ENCODE data around the gene IGFBP6.

The IGFBP6 gene

DNA sequence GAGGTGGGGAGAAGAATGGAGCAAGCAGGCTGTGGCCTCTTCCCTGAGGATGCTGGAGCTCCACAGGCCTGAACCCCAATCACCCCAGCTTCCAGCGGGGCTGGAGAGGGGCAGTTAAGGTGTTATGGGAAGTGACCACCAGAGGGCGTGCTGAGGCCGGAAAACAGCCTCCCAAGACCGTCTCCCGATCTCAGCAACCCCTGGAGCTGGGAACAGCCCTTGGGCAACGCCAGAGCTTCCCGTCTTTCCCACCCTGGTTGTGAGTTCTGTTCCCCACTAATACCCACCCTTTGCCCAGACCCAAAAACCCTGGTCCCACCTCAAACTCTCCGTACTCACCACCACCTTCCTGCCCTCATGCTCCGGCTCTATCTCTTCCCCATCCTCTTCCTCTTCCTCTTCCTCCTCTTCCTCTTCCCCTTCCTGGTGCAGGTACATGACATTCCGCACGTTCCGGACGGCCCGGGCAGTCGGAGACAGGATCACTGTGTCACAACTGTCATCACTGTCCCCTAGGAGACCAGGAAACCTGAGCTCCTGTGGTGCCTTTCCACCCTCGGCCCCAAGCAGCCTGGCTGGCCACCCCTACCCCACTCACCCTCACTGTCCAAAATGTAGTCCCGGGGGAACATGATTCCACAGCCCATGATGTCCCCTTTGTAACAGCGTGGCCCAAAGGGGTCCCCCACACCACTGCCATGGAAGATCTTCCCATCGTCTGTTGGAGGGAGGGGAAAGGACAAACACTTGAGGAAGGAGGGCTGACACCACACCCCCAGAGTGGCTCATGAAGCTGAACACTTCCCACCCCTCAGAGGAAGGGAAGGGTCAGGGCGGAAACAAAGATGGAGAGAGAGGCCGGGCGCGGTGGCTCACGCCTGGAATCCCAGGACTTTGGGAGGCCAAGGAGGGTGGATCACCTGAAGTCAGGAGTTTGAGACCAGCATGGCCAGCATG is 31.2 kb upstream of the IGFBP6 start:
- TF ChIP-seq EZH2 (IDR thresholded peaks at IDR 0.05; ENCODE audit: borderline replicate concordance, low read length): no peak
- peak; percentile 89 for TF ChIP-seq CTCF (IDR thresholded peaks at IDR 0.05; ENCODE audit: low read length)
- H3K4me1 ChIP-seq (ENCODE audit: insufficient read depth, low read length, severe bottlenecking): peaks cover 8% of the 10 kb centered on the region
- no peaks in the 10 kb centered on the region for H3K79me2 ChIP-seq (ENCODE audit: insufficient read depth, low read length)
- H3K27ac ChIP-seq (ENCODE audit: low read depth, low read length, poor library complexity, severe bottlenecking): no peak overlapping the region
- peaks cover 26% of the 10 kb centered on the region for H3K36me3 ChIP-seq (ENCODE audit: insufficient read depth, low read length)
- no peaks in the 10 kb centered on the region for H3K9me2 ChIP-seq (ENCODE audit: low read depth, low read length)
- no peaks in the 10 kb centered on the region for H3K27me3 ChIP-seq (ENCODE audit: insufficient read depth, low read length)
- no peak overlapping the region for H3K4me3 ChIP-seq (ENCODE audit: low read depth, low read length, poor library complexity, severe bottlenecking)
- no peaks in the 10 kb centered on the region for H3K9me3 ChIP-seq (ENCODE audit: low read length)
- no peaks in the 10 kb centered on the region for H4K20me1 ChIP-seq (ENCODE audit: insufficient read depth, low read length)
- H3F3A ChIP-seq (ENCODE audit: insufficient read depth, low read length): no peaks in the 10 kb centered on the region
- H2AFZ ChIP-seq (ENCODE audit: low read length): no peak overlapping the region
- no peak overlapping the region; the same call in 1 of the 2 replicates for H3K9ac ChIP-seq (ENCODE audit: low read length)
- H3K4me2 ChIP-seq (ENCODE audit: low read length): no peak overlapping the region

GRCh38 chr12:53067074-53067992 is 30.1 kb upstream of the IGFBP6 start:
- Histone ChIP-seq H3K27ac (ENCODE audit: low read depth, low read length, poor library complexity, severe bottlenecking) (no peak overlapping the region), H3K4me2 (ENCODE audit: low read length) (no peak overlapping the region), H3K9me3 (ENCODE audit: low read length) (no peaks in the 10 kb centered on the region), H4K20me1 (ENCODE audit: insufficient read depth, low read length) (no peaks in the 10 kb centered on the region), H3K79me2 (ENCODE audit: insufficient read depth, low read length) (no peaks in the 10 kb centered on the region), H3K4me1 (ENCODE audit: insufficient read depth, low read length, severe bottlenecking) (no peaks in the 10 kb centered on the region), H3K27me3 (ENCODE audit: insufficient read depth, low read length) (no peaks in the 10 kb centered on the region), H3K36me3 (ENCODE audit: insufficient read depth, low read length) (peaks cover 26% of the 10 kb centered on the region), H3K9ac (ENCODE audit: low read length) (no peak overlapping the region), H2AFZ (ENCODE audit: low read length) (no peak overlapping the region), H3F3A (ENCODE audit: insufficient read depth, low read length) (no peaks in the 10 kb centered on the region), H3K9me2 (ENCODE audit: low read depth, low read length) (no peaks in the 10 kb centered on the region), H3K4me3 (ENCODE audit: low read depth, low read length, poor library complexity, severe bottlenecking) (no peak overlapping the region)
- TF ChIP-seq EZH2 (IDR thresholded peaks at IDR 0.05; ENCODE audit: borderline replicate concordance, low read length): no peak
- no peak for TF ChIP-seq CTCF (IDR thresholded peaks at IDR 0.05; ENCODE audit: low read length)

- Histone ChIP-seq H3K4me2 (ENCODE audit: low read length) (no peak overlapping the region), H3K4me1 (ENCODE audit: insufficient read depth, low read length, severe bottlenecking) (peaks cover 5% of the 10 kb centered on the region)
- TF ChIP-seq EZH2 (IDR thresholded peaks at IDR 0.05; ENCODE audit: borderline replicate concordance, low read length): no peak
- no peak for TF ChIP-seq CTCF (IDR thresholded peaks at IDR 0.05; ENCODE audit: low read length)
Measured at GRCh38 chr12:53067993-53068770, 29.3 kb upstream of the IGFBP6 start.

More at GRCh38 chr12:53067993-53068770, 29.3 kb upstream of the IGFBP6 start:
- no peaks in the 10 kb centered on the region for H3K9me2 ChIP-seq (ENCODE audit: low read depth, low read length)
- H3K27ac ChIP-seq (ENCODE audit: low read depth, low read length, poor library complexity, severe bottlenecking): no peak overlapping the region
- no peaks in the 10 kb centered on the region for H3K27me3 ChIP-seq (ENCODE audit: insufficient read depth, low read length)
- no peaks in the 10 kb centered on the region for H3K9me3 ChIP-seq (ENCODE audit: low read length)
- no peaks in the 10 kb centered on the region for H3F3A ChIP-seq (ENCODE audit: insufficient read depth, low read length)
- no peak overlapping the region for H3K4me3 ChIP-seq (ENCODE audit: low read depth, low read length, poor library complexity, severe bottlenecking)
- no peak overlapping the region for H3K9ac ChIP-seq (ENCODE audit: low read length)
- H3K79me2 ChIP-seq (ENCODE audit: insufficient read depth, low read length): no peaks in the 10 kb centered on the region
- no peaks in the 10 kb centered on the region for H4K20me1 ChIP-seq (ENCODE audit: insufficient read depth, low read length)
- no peak overlapping the region for H2AFZ ChIP-seq (ENCODE audit: low read length)
- peaks cover 26% of the 10 kb centered on the region for H3K36me3 ChIP-seq (ENCODE audit: insufficient read depth, low read length)
